WTC11 (cell line): ENCODE results near the gene NKD1. TPM values are rescaled to one million over a fixed set of nuclear protein-coding genes. Genes with fewer than 3 reads are reported as not detected.

ENCODE experiments used
- ATAC-seq: fragments of 200-7000 bp; cut with Tn5 transposase; 2 replicates; pipeline ENCODE4 v1.10.0; 2021; ENCODE audit warnings: mild to moderate bottlenecking, moderate library complexity
- CTCF ChIA-PET: fragments of 300-600 bp; sonication (Branson Sonifier 250); formaldehyde crosslinking; loops from one replicate; lab custom pipeline; 2021; ENCODE audit warnings: antibody characterized with exemption; lab: Charles Lee
- POLR2A ChIA-PET: fragments of 350-600 bp; sonication (Branson Sonifier 250); formaldehyde crosslinking; loops from one replicate; lab custom pipeline; 2021; ENCODE audit warnings: antibody characterized with exemption; lab: Charles Lee
- DNase-seq: peaks from one replicate; pipeline ENCODE4 v3.0.0; 2021; ENCODE audit warnings: low spot score
- H3K27ac Mint-ChIP-seq: 2 replicates; pipeline ENCODE4 v1.8.0; 2021; ENCODE audit warnings: mixed read lengths
- H3K27me3 Mint-ChIP-seq: 2 replicates; pipeline ENCODE4 v1.8.0; 2021; ENCODE audit warnings: low read depth, mild to moderate bottlenecking, moderate library complexity, mixed read lengths
- H3K36me3 Mint-ChIP-seq: 2 replicates; pipeline ENCODE4 v1.8.0; 2021; ENCODE audit warnings: mixed read lengths
- H3K4me1 Mint-ChIP-seq: 2 replicates; pipeline ENCODE4 v1.8.0; 2022; ENCODE audit warnings: mixed read lengths
- H3K4me3 Mint-ChIP-seq: 2 replicates; pipeline ENCODE4 v1.8.0; 2021; ENCODE audit warnings: mild to moderate bottlenecking, moderate library complexity, mixed read lengths
- H3K9me3 Mint-ChIP-seq: 2 replicates; pipeline ENCODE4 v1.8.0; 2021; ENCODE audit warnings: mixed read lengths
- ATF1 ChIP-seq: sonication (generic); formaldehyde crosslinking; IDR thresholded peaks from 2 replicates; pipeline ENCODE4 v1.8.1; 2023; ENCODE audit warnings: mild to moderate bottlenecking, moderate library complexity, missing genetic modification reagents
- CREM ChIP-seq: sonication (generic); formaldehyde crosslinking; IDR thresholded peaks from 2 replicates; pipeline ENCODE4 v1.8.1; 2022; ENCODE audit warnings: mild to moderate bottlenecking, missing genetic modification reagents, moderate library complexity
- E2F5 ChIP-seq: sonication (generic); formaldehyde crosslinking; IDR thresholded peaks from 2 replicates; pipeline ENCODE4 v1.8.1; 2022; ENCODE audit warnings: mild to moderate bottlenecking, moderate library complexity, missing genetic modification reagents
- ESRRA ChIP-seq: sonication (generic); formaldehyde crosslinking; IDR thresholded peaks from 2 replicates; pipeline ENCODE4 v1.8.1; 2022; ENCODE audit warnings: mild to moderate bottlenecking, missing genetic modification reagents, borderline replicate concordance
- FOXJ3 ChIP-seq: sonication (generic); formaldehyde crosslinking; IDR thresholded peaks from 2 replicates; pipeline ENCODE4 v1.9.0; 2021; ENCODE audit warnings: missing genetic modification reagents, mild to moderate bottlenecking, borderline replicate concordance
- GRHL2 ChIP-seq: fragments of 250-450 bp; sonication (Bioruptor Pico); IDR thresholded peaks from 2 replicates; pipeline ENCODE4 v1.8.0; 2022; ENCODE audit warnings: mild to moderate bottlenecking, moderate library complexity; ENCODE audit not compliant: insufficient replicate concordance, severe bottlenecking
- IRF1 ChIP-seq: sonication (generic); formaldehyde crosslinking; IDR thresholded peaks from 2 replicates; pipeline ENCODE4 v1.8.0; 2023; ENCODE audit warnings: missing genetic modification reagents
- MYBL2 ChIP-seq: sonication (generic); formaldehyde crosslinking; IDR thresholded peaks from 2 replicates; pipeline ENCODE4 v1.8.1; 2023; ENCODE audit warnings: mild to moderate bottlenecking, moderate library complexity, missing genetic modification reagents
- NFYB ChIP-seq: sonication (generic); formaldehyde crosslinking; conservative IDR thresholded peaks from 2 replicates; pipeline ENCODE4 v1.8.0; 2022; ENCODE audit warnings: low read depth, missing genetic modification reagents
- NR1H2 ChIP-seq: sonication (generic); formaldehyde crosslinking; IDR thresholded peaks from 2 replicates; pipeline ENCODE4 v1.9.0; 2021; ENCODE audit warnings: mild to moderate bottlenecking, moderate library complexity, missing genetic modification reagents
- NR3C1 ChIP-seq: sonication (generic); formaldehyde crosslinking; conservative IDR thresholded peaks from 2 replicates; pipeline ENCODE4 v1.8.1; 2023; ENCODE audit warnings: low read depth, mild to moderate bottlenecking, missing genetic modification reagents
- PRDM15 ChIP-seq: sonication (generic); formaldehyde crosslinking; IDR thresholded peaks from 2 replicates; pipeline ENCODE4 v1.8.0; 2022; ENCODE audit warnings: missing genetic modification reagents
- SMAD3 ChIP-seq: sonication (generic); formaldehyde crosslinking; IDR thresholded peaks from 2 replicates; pipeline ENCODE4 v1.8.0; 2022; ENCODE audit warnings: missing genetic modification reagents, mild to moderate bottlenecking, borderline replicate concordance
- SOX15 ChIP-seq: fragments of 250-450 bp; sonication (Bioruptor Pico); IDR thresholded peaks from 2 replicates; pipeline ENCODE4 v1.9.0; 2021; ENCODE audit warnings: mild to moderate bottlenecking
- ZNF232 ChIP-seq: sonication (generic); formaldehyde crosslinking; IDR thresholded peaks from 2 replicates; pipeline ENCODE4 v1.8.0; 2022; ENCODE audit warnings: mild to moderate bottlenecking, missing genetic modification reagents
- ZNF317 ChIP-seq: sonication (generic); formaldehyde crosslinking; IDR thresholded peaks from 2 replicates; pipeline ENCODE4 v1.8.1; 2023; ENCODE audit warnings: low read depth, mild to moderate bottlenecking, moderate library complexity, missing genetic modification reagents, borderline replicate concordance
- total RNA-seq: library from RNA; stranded (reverse); gene quantifications from 3 replicates; pipeline ENCODE4 v1.2.3, GENCODE V29; 2021
- TF ChIP-seq, protein P1 (sequence below): fragments of 250-450 bp; sonication (Bioruptor Pico); IDR thresholded peaks from 2 replicates; pipeline ENCODE4 v2.1.2; 2022; ENCODE audit warnings: mild to moderate bottlenecking, moderate library complexity
- TF ChIP-seq, protein P2 (sequence below): sonication (generic); formaldehyde crosslinking; IDR thresholded peaks from 2 replicates; pipeline ENCODE4 v1.8.0; 2022; ENCODE audit warnings: mild to moderate bottlenecking, missing genetic modification reagents
- TF ChIP-seq, protein P3 (sequence below): sonication (generic); formaldehyde crosslinking; IDR thresholded peaks from 2 replicates; pipeline ENCODE4 v1.8.0; 2022; ENCODE audit warnings: mild to moderate bottlenecking, missing genetic modification reagents
- TF ChIP-seq, protein P4 (sequence below): sonication (generic); formaldehyde crosslinking; IDR thresholded peaks from 2 replicates; pipeline ENCODE4 v1.8.0; 2022; ENCODE audit warnings: mild to moderate bottlenecking, missing genetic modification reagents

NKD1 gene
- total RNA-seq, 1 experiment from 2014 or later = 6.0 TPM

GRCh38 chr16:50695017-50696000 is 147.1 kb downstream of the NKD1 start:
- H3K4me1 Mint-ChIP-seq = no peaks in the 10 kb centered on the region
- no peak for DNase-seq
- H3K36me3 Mint-ChIP-seq = no peaks in the 10 kb centered on the region
- CTCF ChIA-PET = interaction anchor here (0.8 to 1.7 kb wide), 3 partner anchors 21 to 111 kb away, joined by 3 to 6 read pairs (median 3); no protein-coding TSS in a partner anchor
- ATAC-seq = no peak
- H3K4me3 Mint-ChIP-seq = no peak overlapping the region
- no peak overlapping the region for H3K27ac Mint-ChIP-seq
- POLR2A ChIA-PET = no interaction called here
- no peak for TF ChIP-seq CREM
- TF ChIP-seq NR3C1 (CRISPR knock-in tag) = no peak
- no peak for TF ChIP-seq NFYB
- no peak for TF ChIP-seq PRDM15 (CRISPR knock-in tag)
- no peak for TF ChIP-seq ZNF232 (CRISPR knock-in tag)
- H3K27me3 Mint-ChIP-seq = peaks cover 32% of the 10 kb centered on the region
- no peaks in the 10 kb centered on the region for H3K9me3 Mint-ChIP-seq

DNA sequence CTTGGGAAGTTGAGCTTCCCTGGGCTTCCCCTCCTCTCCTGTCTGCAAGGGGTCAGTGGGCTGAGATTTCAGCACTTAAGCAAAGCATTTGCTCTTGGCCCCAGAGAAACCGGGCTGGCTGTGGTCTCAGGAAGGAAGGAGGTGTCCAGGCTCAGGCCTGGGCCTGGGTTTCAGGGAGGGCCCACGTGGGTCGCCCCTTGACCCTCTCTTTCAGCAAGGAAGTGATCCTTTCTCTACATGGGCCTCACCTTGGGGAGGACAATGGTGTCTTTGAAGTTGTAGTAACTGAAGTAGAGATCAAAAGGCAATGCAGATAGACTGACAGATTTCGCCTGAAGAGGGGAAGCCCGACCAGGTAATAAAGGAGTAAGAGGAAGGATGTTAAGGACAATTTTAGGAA is 147.9 kb downstream of the NKD1 start:
- no peak for DNase-seq
- no peak overlapping the region for H3K27ac Mint-ChIP-seq
- no peak for TF ChIP-seq ESRRA (CRISPR knock-in tag)
- TF ChIP-seq SOX15 = no peak
- TF ChIP-seq MYBL2 (CRISPR knock-in tag) = no peak
- TF ChIP-seq, protein P1, sequence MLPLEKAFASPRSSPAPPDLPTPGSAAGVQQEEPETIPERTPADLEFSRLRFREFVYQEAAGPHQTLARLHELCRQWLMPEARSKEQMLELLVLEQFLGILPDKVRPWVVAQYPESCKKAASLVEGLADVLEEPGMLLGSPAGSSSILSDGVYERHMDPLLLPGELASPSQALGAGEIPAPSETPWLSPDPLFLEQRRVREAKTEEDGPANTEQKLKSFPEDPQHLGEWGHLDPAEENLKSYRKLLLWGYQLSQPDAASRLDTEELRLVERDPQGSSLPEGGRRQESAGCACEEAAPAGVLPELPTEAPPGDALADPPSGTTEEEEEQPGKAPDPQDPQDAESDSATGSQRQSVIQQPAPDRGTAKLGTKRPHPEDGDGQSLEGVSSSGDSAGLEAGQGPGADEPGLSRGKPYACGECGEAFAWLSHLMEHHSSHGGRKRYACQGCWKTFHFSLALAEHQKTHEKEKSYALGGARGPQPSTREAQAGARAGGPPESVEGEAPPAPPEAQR (CRISPR knock-in tag) = no peak
- TF ChIP-seq, protein P2, sequence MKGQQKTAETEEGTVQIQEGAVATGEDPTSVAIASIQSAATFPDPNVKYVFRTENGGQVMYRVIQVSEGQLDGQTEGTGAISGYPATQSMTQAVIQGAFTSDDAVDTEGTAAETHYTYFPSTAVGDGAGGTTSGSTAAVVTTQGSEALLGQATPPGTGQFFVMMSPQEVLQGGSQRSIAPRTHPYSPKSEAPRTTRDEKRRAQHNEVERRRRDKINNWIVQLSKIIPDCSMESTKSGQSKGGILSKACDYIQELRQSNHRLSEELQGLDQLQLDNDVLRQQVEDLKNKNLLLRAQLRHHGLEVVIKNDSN = no peak
- no peak for TF ChIP-seq GRHL2 (CRISPR knock-in tag)
- TF ChIP-seq FOXJ3 (CRISPR knock-in tag) = no peak
- no peak for TF ChIP-seq ATF1 (CRISPR knock-in tag)
- TF ChIP-seq, all 79 proteins: peak for 0
- no peaks in the 10 kb centered on the region for H3K9me3 Mint-ChIP-seq
- no peak overlapping the region for H3K4me3 Mint-ChIP-seq
- POLR2A ChIA-PET = no interaction called here
- ATAC-seq = no peak
- H3K36me3 Mint-ChIP-seq = no peaks in the 10 kb centered on the region
- peaks cover 31% of the 10 kb centered on the region for H3K27me3 Mint-ChIP-seq
- H3K4me1 Mint-ChIP-seq = no peaks in the 10 kb centered on the region
- CTCF ChIA-PET = interaction anchor here (1.7 kb wide), 1 partner anchor 110 kb away, joined by 6 read pairs; no protein-coding TSS in a partner anchor

DNA sequence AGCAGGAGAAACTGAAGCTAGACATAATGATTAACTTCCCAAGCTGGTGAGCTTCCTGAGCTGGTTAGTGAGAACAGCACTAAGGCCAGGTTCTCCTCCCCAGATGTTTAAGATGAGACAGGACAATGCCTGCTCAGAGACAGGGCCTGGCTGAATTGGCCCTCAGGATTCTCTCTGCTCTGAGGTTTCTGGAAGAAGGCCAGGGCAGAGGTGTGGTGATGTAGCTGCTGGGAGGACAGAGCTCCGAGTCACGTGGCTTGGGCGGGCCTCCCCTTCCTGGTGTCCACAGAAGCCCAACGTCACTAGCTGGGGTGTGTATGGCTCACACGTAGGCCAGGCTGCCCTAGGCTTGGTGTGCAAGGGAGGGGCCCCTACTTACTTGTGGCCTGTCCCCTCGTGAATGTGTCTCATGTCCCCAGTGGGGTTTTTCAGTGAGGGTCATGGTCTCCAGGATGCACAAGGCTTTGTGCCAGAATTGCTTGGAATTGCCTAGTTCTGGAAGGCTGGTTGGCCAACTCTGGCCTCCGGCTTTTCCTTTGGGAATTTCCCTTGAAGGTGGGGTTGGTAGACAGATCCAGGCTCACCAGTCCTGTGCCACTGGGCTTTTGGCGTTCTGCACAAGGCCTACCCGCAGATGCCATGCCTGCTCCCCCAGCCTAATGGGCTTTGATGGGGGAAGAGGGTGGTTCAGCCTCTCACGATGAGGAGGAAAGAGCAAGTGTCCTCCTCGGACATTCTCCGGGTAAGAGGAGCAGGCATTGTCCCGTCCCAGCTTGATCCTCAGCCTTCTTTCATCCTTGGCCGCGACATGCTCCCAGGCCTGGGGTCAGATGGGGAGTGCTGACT is 148.6 kb downstream of the NKD1 start:
- POLR2A ChIA-PET = no interaction called here
- CTCF ChIA-PET = interaction anchor here (1.0 to 1.7 kb wide), 2 partner anchors 23 to 109 kb away, joined by 3 to 6 read pairs; no protein-coding TSS in a partner anchor
- no peaks in the 10 kb centered on the region for H3K9me3 Mint-ChIP-seq
- H3K4me3 Mint-ChIP-seq = no peak overlapping the region
- no peak for DNase-seq
- no peak overlapping the region for H3K27ac Mint-ChIP-seq
- H3K27me3 Mint-ChIP-seq = peaks cover 28% of the 10 kb centered on the region
- H3K36me3 Mint-ChIP-seq = no peaks in the 10 kb centered on the region
- no peaks in the 10 kb centered on the region for H3K4me1 Mint-ChIP-seq
- ATAC-seq = no peak
- TF ChIP-seq, protein P3, sequence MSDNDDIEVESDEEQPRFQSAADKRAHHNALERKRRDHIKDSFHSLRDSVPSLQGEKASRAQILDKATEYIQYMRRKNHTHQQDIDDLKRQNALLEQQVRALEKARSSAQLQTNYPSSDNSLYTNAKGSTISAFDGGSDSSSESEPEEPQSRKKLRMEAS = no peak
- TF ChIP-seq ZNF317 (no peak), FOXJ3 (CRISPR knock-in tag) (no peak), NR1H2 (no peak), SMAD3 (no peak), E2F5 (CRISPR knock-in tag) (no peak), IRF1 (CRISPR knock-in tag) (no peak)
- TF ChIP-seq, protein P4, sequence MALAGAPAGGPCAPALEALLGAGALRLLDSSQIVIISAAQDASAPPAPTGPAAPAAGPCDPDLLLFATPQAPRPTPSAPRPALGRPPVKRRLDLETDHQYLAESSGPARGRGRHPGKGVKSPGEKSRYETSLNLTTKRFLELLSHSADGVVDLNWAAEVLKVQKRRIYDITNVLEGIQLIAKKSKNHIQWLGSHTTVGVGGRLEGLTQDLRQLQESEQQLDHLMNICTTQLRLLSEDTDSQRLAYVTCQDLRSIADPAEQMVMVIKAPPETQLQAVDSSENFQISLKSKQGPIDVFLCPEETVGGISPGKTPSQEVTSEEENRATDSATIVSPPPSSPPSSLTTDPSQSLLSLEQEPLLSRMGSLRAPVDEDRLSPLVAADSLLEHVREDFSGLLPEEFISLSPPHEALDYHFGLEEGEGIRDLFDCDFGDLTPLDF (CRISPR knock-in tag) = no peak
